GM04503 (cell line): ENCODE measurements around the gene ATF6.
A peak's percentile ranks its signal among the peaks of the same experiment; 100 is the strongest.

Source experiments
- DNase-seq: peaks from one replicate; pipeline ENCODE4 v3.0.0-alpha.2; 2012; ENCODE audit warnings: low read depth

The ATF6 gene

DNA sequence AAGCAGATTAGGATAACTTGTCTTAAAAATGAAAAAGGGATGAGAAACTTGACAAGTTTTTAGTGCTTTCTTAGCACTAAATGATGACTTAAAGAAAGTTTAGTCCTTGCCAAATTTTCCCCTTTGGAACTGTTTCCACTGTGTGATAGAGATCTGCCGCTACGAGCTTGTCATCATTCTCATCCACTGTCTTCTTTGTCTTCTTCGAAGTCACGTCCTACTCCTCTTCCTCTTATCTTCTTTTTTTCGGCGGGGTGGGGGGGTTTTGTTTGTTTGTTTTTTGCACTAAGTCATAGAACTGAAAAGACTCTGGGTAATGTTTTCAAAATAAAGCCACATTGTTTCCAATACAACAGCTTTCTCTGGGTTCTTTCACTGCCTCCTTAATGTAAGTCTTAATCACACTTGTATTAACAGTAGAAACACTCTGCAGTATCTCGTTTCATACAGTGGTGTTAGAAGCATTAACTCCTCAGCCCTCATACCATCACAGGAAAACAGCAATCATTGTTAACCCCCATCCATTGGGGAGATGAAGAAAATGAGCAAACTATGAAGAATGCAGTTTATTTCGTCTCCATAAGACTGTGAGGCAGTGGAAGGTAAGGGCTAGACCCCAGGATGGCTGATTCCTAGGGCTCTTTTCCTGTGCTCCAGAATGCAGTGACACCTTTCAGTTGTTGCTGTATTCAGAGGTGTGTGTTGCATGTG lies 175.8 kb downstream of the ATF6 start:
- DNase-seq: no peak

DNA sequence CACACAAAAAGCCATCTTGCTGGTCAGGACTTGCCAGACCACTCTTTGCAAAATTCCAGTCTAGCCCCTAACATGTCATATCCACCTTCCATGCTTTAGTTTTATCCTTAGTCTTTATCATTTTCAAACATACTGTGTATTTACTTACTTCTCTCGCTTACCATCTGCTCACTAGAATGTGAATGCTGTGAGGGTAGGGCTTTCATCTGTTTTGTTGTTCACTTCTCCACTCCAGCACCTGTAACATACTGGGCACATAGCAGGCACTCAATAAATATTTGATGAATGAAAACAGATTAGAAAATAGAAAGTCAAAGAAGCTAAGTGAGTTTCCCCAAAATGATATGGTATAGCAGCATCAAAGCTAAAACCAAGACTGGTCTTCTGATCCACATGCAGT lies 177.6 kb downstream of the ATF6 start:
- DNase-seq: no peak

DNA sequence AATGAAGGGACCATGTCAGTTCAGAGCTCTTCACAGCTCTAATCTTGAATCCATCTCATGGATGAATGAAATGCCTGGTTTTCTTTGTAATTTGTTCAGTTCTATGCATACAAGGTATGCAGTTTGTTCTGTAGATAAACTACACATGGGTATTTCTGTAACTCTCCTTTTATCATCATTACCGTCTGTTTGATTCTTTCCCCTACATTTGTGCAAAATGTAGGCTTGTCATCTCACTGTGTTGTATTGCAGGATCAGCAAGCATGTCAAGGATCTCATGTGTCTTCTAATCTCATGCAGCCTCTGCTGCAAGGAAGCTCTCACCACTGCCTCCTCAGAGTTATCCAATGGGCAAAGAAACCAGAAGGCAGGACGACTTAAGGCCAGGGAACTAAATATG lies 178.3 kb downstream of the ATF6 start:
- no peak for DNase-seq

DNA sequence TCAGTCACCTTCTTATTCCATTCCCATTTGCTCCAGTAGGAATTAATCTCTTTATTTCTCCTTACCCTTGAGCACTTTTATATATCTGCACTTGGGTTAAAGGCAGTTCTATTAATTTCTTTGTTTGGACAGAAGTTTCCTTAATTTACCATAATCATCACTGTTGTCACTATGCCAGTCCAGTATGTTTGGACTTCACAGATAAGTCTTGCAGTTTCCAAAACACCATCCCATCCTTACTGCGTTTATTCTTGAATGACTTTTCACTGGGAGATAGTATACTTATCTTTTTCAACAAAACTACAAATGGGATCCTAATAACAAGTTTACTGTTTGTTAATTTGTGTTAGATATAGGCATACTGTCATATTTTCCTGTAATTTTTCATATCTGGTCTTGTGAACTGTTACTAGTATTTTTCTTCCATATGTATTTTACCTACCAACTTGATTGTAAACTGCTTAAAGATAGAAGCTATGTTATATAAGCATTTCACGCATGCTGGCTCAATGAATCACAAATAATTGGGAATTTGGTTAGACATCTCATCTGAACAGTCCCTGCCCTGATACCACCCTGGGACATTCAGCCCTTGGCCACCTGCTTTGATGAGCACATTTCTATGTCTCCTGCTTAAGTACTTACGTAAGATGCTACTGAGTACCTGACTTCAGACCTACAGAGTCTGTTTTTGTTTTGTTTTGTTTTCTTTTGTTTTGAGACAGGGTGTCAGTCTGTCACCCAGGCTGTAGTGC lies 179.4 kb downstream of the ATF6 start:
- DNase-seq: no peak

DNA sequence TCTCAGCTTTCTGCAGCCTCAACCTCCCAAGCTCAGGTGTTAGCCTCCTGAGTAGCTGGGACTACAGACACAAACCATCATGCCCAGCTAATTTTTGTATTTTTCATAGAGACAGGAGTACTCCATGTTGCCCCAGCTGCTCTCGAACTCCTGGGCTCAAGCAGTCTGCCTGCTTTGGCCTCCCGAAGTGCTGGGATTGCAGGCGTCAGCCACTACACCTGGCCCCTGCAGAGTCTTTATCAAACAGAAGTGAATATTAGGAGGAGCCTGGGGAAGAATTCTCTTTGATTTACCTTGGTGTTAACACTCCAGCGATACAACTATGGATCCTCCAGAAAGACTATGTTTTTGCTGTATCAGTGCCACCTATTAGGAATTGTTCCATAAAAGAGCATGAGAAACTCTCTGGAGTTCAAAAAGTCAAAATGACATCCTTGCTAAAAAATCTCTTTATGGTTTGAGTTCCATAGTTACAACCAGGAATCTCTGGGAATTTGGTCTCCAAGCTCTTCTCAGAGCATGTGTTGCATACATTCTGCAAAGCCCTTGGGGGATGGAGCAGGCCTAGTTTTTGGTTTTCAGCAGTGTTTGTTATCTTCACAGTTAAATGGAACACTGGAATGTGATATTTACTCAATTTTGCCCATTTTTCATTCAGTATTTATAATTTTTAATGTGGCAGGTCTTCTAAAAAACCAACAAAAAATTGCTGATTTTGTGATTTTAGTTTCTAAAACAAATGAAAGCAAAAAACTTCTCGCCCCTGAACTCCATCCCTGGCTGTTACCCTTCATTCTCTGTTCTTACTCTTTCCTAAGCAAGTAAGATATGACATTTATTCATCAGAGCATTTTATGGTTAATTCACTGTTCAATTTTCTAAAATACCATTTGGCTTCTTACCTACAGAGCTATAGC lies 180.2 kb downstream of the ATF6 start:
- DNase-seq: peak; percentile 91

DNA sequence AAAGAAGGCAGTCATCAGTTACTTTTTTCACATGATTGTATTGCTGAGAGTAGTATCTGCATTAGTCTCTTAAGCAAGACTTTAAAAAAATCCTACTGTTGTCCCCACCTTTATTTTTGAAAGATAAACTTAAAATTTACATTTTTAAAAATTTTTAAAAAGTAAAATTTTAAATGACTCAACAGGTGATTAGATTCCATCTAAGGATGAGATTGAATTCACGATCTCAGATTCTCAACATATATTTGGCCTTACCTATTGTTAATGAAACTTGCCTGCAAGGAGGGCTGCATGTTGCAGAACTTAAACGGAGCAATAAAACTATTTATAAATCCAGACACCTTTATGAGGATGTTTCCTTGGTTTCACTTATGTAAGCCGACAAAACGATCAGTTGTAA lies 182.3 kb downstream of the ATF6 start:
- DNase-seq: no peak

DNA sequence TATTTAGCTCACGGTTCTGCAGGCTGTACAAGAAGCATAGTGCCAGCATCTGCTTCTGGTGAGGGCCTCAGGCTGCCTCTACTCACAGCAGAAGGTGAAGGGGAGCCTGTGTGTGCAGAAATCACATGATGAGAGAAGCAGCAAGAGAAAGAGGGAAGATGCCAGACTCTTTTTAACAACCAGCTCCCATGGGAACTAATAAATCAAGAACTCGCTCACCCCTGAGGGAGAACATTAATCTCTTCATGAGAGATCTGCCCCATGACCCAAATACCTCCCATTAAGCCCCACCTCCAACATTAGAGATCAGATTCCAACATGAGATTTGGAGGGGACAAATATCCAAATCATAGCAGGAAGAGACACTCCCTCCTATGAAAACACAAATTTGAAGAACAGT lies 183.4 kb downstream of the ATF6 start:
- no peak for DNase-seq

DNA sequence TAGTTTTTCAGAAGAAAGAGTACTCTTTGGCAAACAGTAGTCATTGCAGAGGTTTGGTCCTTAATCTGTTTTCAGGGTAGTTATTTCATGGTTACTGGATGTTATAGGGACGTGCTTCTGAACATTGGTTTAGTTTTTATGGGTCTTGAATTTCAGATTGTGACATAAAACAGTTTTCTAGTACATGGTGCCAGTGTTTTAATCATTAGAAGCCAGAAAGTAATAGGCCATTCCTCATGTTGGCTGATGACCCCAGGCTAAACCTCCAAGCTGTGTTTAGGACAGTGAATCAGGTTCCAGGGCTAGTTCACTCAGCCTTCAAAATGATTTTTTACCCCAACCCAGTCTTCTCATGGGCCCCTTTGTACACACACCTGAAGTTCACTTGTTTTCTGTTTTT lies 184.3 kb downstream of the ATF6 start:
- no peak for DNase-seq

DNA sequence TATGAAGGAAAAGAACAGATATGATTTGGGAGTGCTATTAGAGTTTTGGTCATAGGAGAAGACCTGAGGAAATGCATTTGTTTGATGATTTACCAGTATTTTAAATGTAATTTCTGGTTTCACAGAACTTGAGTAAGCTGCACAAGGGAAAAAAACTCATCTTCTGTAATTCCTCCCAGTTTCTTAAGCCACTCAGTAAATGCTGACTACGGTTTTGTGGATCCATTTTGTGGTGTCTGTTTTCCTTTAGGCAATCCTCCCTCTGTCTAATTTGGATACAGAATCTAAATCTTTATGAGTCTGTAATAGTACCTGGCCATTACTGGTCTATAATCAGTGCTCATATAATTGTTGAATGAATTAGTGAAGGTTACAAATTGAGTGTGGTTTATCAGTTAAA lies 185.5 kb downstream of the ATF6 start:
- no peak for DNase-seq

DNA sequence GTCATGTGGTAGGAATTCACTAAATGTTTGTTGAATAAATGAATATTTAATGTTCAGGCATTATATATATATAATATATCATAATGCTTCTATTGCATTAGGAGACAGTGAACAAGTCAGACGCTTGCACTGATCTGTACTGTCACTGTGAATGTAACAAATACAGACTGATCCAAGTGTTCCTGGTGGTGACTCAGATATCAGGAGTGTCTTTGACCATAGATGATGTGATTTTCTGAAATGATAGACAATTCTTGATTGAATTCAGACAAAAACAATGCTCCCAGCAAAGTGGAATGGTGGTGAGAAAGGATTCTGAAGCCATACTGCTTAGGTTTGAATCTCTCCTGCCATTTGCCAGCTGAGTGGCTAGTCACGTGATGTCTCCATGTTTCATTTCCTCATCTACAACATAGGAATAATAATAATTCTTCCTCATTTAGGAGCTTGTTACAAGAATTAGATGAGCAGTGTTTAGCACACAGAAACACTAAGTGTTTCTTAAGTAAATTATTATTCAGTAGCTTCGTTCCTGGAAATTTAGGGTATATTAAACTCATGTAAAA lies 186.6 kb downstream of the ATF6 start:
- DNase-seq: no peak

DNA sequence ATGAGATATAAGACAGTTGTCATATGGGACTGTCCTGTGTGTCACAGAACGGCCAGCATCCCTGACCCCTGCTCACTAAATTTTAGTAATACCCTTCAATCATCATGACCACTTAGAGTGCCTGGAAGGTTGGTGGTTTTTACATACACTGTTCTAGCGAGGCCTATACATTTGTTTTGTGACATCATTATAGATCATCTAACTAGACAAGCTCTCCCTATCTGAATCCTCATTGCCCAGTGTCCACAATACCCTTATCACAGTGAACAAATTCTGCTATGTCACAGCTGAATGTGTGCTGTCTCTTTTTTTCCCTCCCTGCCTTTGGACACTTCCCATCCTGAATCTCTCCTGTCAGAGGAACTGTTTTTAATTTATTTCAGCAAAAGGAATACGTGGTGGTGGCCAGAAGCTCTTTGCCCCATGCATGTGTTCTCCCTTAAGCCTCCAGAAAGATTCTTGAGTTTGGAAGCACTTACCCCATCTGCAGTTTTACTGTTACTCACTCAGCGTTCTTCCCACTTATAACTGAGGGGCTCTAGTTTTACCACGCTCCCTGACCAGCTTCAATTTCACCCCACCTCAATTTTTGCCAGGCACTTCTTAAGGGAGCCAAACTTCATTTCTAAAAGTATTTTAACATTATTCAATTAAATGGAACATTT lies 187.3 kb downstream of the ATF6 start:
- no peak for DNase-seq

DNA sequence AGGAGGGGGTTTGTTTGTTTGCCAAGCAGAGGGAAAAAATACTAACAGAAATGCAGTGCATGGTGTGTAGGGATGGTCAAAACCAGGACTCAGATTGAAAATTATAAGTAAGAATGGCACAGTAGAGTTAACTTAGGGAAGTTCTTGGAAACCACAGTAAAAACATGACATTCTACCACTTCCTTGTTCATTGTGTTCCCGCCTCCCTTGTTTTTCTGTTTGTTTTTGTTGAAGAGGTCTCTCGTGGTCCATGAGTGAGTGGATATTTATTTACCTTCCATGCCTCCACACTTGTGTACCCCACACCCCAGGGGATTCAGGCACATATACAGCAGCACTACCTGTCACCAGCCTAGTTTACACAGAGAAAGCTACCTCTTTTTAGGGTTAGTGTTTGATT lies 187.9 kb downstream of the ATF6 start:
- no peak for DNase-seq

DNA sequence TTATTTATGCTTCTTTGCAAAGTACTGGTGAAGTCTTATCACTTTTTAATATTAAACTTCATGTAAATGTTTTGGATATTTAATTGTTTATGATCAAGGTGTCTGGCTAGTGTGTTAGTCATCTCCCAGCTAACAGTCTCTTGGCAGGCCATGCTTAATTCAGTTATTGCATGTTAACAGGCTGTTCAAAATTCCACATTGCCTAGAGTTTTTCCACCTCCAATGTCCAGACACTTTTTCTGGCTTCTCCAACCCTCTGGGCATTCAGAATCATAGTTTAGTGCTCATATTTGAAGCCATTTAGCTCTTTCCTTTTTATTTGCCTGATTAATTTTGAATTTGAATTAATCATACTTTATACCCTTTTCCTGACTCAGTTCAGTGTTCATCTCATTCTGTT lies 188.3 kb downstream of the ATF6 start:
- no peak for DNase-seq

DNA sequence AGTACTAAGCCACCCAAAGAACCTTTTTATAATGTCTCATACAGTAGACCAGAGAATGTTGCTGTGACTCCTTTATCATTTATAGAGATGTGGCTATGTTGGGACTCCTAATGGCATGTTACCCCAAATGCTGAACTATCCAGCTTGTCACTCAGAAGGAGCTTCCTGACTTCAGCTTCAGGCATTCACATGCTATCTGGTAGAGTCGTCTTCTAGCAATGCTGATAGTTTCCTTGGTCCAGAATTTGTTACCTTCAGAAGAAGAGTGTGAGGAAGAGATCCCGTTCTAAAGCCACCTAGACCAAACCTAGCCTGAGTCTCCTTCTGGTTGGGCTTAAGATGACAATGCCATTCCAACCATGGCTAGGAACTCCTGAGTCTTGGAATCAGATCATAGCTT lies 189.5 kb downstream of the ATF6 start:
- DNase-seq: no peak

DNA sequence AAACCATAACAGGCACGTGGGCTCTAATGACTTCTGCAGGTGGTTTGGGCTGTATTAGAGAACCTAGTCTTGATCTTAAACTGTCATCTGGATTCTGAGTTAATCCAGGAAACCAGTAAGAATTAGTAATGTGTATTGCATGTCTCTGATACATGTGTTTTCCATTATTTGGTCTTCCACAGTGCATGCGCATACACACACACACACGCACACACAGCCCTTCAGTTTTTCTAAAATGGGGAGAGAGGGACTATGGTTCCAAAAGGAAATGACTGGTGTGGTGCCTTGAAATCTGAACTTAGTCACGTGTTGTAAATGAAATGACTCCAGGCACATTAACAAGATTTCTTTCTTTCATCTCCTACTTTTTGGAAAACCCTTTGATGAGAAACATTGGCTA lies 190.0 kb downstream of the ATF6 start:
- DNase-seq: peak; percentile 89

DNA sequence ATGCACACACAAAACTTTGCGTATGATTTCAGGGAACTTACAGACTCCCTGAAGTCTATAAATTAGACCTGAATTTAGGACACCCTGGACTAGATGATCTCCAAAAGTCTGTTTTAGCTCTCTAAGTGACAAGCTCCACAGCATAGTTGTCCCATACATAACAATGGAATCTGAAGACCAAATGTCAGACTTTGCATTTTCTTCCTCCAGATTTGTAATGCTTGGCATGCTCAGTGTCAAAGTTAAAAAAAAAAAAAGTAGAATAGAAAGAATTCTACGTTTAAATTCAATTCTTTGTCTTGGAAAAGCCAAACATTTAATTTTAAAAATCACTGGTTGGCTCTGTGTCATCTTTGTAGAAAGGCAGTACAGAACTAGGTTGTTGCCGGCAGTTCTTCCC lies 190.8 kb downstream of the ATF6 start:
- no peak for DNase-seq

DNA sequence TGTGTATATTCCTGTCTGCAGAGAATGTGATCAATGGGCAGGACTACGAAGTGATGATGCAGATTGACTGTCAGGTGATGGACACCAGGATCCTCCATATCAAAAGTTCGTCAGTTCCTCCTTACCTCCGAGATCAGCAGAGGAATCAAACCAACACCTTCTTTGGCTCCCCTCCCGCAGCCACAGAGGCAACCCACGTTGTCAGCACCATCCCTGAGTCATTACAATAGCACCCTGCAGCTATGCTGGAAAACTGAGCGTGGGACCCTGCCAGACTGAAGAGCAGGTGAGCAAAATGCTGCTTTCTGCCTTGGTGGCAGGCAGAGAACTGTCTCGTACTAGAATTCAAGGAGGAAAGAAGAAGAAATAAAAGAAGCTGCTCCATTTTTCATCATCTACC lies 192.3 kb downstream of the ATF6 start:
- no peak for DNase-seq

DNA sequence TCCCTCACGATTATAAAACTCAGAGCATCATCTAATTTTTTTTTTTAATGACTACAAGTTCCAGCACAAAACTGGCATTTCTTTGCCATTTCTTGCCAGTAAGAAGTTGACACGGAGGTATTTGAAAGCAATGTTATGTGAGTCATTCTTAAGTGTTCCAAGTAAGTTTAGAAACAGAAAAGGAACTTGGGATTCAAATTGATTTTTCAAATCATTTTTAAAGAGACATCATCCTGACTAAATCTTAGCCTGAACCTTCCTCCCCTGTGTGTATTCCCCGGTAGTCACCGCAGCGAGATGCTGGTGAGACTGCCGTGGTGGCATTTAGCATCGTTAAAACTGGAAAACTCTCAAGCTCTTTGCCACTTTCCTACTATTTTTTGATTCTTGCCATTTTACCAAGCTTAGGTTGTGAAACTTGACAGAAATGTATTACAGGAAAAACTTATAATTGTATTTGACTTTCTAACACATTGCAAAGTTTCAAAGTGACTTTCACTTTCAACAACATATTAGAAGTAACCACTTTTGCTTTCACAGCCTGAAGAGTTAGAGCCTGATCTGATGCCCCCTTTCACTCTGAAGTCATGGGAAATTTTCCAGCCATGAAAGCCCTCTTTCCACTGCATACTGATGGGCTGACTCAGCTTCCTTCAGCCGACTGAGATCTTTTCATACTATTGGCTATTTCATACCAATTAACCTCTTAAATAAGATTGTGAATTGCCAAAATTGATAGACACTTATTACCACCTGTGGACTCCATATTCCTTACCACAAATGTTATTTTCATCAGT lies 196.2 kb downstream of the ATF6 start:
- DNase-seq: peak; percentile 75

DNA sequence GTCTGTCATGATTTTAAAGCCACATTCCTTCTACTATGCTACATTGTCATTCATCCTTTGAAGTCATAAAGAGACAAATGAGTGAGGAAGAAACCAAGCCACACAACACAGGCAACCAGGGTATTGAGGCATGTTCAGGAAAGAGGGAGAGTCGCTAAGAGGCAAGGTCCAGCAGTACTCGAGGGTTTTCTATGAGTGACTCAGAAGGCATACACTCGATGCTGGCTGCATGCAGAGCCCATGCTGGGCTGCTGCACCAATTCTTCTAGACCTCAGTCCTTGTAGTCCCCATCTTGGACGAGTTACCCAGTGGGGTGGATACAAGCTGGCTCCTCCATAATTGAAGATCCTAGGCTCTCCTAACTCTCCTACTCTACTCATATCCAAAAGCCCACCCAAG lies 199.9 kb downstream of the ATF6 start:
- no peak for DNase-seq

DNA sequence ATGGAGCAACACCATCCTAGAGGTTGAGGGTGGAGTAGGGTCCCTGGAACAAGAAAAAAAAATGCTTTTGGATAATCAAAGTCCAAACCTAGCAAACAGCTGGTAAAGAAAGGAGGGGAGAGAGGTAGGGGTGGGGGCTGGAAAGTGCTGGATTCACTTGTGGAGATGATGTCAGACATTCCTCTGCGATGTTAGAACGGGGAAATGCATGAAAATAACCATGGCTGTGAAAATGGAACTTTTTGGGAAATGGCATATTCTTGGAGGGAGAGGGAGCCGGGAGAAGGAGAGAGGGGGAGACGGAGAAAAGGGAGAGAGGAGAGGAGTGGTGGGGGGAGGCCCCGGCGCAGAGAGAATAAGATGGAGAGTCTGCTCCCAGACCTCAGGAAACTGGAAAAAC lies 203.9 kb downstream of the ATF6 start:
- DNase-seq: no peak

DNA sequence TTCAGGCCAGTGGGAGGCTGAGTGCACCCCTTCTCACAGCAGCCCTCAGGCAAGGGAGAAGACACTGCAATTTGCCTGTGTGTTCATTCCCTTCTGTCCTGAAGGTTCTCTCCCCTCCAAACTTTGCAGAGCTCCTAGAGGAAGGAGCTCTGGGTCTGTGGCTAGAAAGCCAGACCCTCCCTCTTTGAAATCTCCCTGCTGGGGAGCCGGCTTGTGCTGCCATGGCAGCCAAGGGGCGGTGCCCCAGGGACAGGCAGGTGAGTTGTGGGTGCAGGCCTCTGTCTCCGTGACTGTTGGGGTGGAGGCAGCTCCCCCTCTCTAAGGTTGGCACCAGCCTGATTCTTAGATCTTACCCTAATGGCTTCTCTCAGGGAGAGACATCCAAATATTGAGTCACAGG lies 204.5 kb downstream of the ATF6 start:
- no peak for DNase-seq
